WTC11 (cell line): ENCODE measurements around the gene MYCBP2. TPM values are rescaled to one million over a fixed set of nuclear protein-coding genes. Genes with fewer than 3 reads are reported as not detected.

Experiments
- EMX1 ChIP-seq: fragments of 250-450 bp; sonication (Bioruptor Pico); IDR thresholded peaks from 2 replicates; pipeline ENCODE4 v1.8.0; 2021; ENCODE audit warnings: mild to moderate bottlenecking
- FOXK1 ChIP-seq: sonication (generic); formaldehyde crosslinking; IDR thresholded peaks from 2 replicates; pipeline ENCODE4 v1.8.0; 2022; ENCODE audit warnings: mild to moderate bottlenecking, moderate library complexity, missing genetic modification reagents
- FOXP1 ChIP-seq: sonication (generic); formaldehyde crosslinking; IDR thresholded peaks from 2 replicates; pipeline ENCODE4 v1.8.0; 2022; ENCODE audit warnings: missing genetic modification reagents, mild to moderate bottlenecking, moderate library complexity, borderline replicate concordance
- GABPB1 ChIP-seq: sonication (generic); formaldehyde crosslinking; IDR thresholded peaks from 2 replicates; pipeline ENCODE4 v1.8.1; 2023; ENCODE audit warnings: mild to moderate bottlenecking, missing genetic modification reagents
- KAT7 ChIP-seq: sonication (generic); formaldehyde crosslinking; IDR thresholded peaks from 2 replicates; pipeline ENCODE4 v1.8.1; 2023; ENCODE audit warnings: missing genetic modification reagents, mild to moderate bottlenecking, borderline replicate concordance
- MXD4 ChIP-seq: fragments of 250-450 bp; sonication (Bioruptor Pico); IDR thresholded peaks from 2 replicates; pipeline ENCODE4 v1.8.0; 2021; ENCODE audit warnings: mild to moderate bottlenecking, moderate library complexity, borderline replicate concordance
- RELA ChIP-seq: sonication (generic); formaldehyde crosslinking; IDR thresholded peaks from 2 replicates; pipeline ENCODE4 v1.8.1; 2022; ENCODE audit warnings: missing genetic modification reagents, mild to moderate bottlenecking, borderline replicate concordance
- SOX15 ChIP-seq: fragments of 250-450 bp; sonication (Bioruptor Pico); IDR thresholded peaks from 2 replicates; pipeline ENCODE4 v1.9.0; 2021; ENCODE audit warnings: mild to moderate bottlenecking
- SP1 ChIP-seq: sonication (generic); formaldehyde crosslinking; conservative IDR thresholded peaks from 2 replicates; pipeline ENCODE4 v1.8.1; 2022; ENCODE audit warnings: missing genetic modification reagents
- TCF7 ChIP-seq: sonication (generic); formaldehyde crosslinking; IDR thresholded peaks from 2 replicates; pipeline ENCODE4 v1.8.0; 2022; ENCODE audit warnings: mild to moderate bottlenecking, low read depth, missing genetic modification reagents, moderate library complexity
- TEAD4 ChIP-seq: sonication (generic); formaldehyde crosslinking; IDR thresholded peaks from 2 replicates; pipeline ENCODE4 v1.8.0; 2022; ENCODE audit warnings: mild to moderate bottlenecking, missing genetic modification reagents
- ZNF121 ChIP-seq: sonication (generic); formaldehyde crosslinking; IDR thresholded peaks from 2 replicates; pipeline ENCODE4 v1.8.0; 2023; ENCODE audit warnings: missing genetic modification reagents
- ZNF232 ChIP-seq: sonication (generic); formaldehyde crosslinking; IDR thresholded peaks from 2 replicates; pipeline ENCODE4 v1.8.0; 2022; ENCODE audit warnings: mild to moderate bottlenecking, missing genetic modification reagents
- ZNF396 ChIP-seq: fragments of 250-450 bp; sonication (Bioruptor Pico); IDR thresholded peaks from 2 replicates; pipeline ENCODE4 v1.8.0; 2021; ENCODE audit warnings: mild to moderate bottlenecking, moderate library complexity, borderline replicate concordance
- ZNF671 ChIP-seq: fragments of 250-450 bp; sonication (Bioruptor Pico); IDR thresholded peaks from 2 replicates; pipeline ENCODE4 v1.8.0; 2021; ENCODE audit warnings: mild to moderate bottlenecking
- total RNA-seq: library from RNA; stranded (reverse); gene quantifications from 3 replicates; pipeline ENCODE4 v1.2.3, GENCODE V29; 2021
- TF ChIP-seq, protein P1 (sequence below): fragments of 250-450 bp; sonication (Bioruptor Pico); IDR thresholded peaks from 2 replicates; pipeline ENCODE4 v1.9.0; 2021; ENCODE audit warnings: mild to moderate bottlenecking, borderline replicate concordance
- TF ChIP-seq, protein P2 (sequence below): sonication (generic); formaldehyde crosslinking; IDR thresholded peaks from 2 replicates; pipeline ENCODE4 v1.8.0; 2022; ENCODE audit warnings: mild to moderate bottlenecking, missing genetic modification reagents
- TF ChIP-seq, protein P3 (sequence below): fragments of 250-450 bp; sonication (Bioruptor Pico); conservative IDR thresholded peaks from 2 replicates; pipeline ENCODE4 v1.9.0; 2021; ENCODE audit warnings: mild to moderate bottlenecking
- TF ChIP-seq, protein P4 (sequence below): sonication (generic); formaldehyde crosslinking; IDR thresholded peaks from 2 replicates; pipeline ENCODE4 v1.8.0; 2022; ENCODE audit warnings: missing genetic modification reagents
- TF ChIP-seq, protein P5 (sequence below): sonication (generic); formaldehyde crosslinking; conservative IDR thresholded peaks from 2 replicates; pipeline ENCODE4 v1.8.1; 2022; ENCODE audit warnings: mild to moderate bottlenecking, missing genetic modification reagents
- TF ChIP-seq, protein P6 (sequence below): sonication (generic); formaldehyde crosslinking; IDR thresholded peaks from 2 replicates; pipeline ENCODE4 v1.8.1; 2022; ENCODE audit warnings: low read depth, missing genetic modification reagents, borderline replicate concordance
- TF ChIP-seq, protein P7 (sequence below): sonication (generic); formaldehyde crosslinking; IDR thresholded peaks from 2 replicates; pipeline ENCODE4 v1.8.0; 2022; ENCODE audit warnings: mild to moderate bottlenecking, missing genetic modification reagents
- TF ChIP-seq, protein P8 (sequence below): sonication (generic); formaldehyde crosslinking; IDR thresholded peaks from 2 replicates; pipeline ENCODE4 v1.8.1; 2022; ENCODE audit warnings: mild to moderate bottlenecking, moderate library complexity, missing genetic modification reagents

Gene MYCBP2
- total RNA-seq, 1 experiment from 2014 or later: 54.3 TPM

DNA sequence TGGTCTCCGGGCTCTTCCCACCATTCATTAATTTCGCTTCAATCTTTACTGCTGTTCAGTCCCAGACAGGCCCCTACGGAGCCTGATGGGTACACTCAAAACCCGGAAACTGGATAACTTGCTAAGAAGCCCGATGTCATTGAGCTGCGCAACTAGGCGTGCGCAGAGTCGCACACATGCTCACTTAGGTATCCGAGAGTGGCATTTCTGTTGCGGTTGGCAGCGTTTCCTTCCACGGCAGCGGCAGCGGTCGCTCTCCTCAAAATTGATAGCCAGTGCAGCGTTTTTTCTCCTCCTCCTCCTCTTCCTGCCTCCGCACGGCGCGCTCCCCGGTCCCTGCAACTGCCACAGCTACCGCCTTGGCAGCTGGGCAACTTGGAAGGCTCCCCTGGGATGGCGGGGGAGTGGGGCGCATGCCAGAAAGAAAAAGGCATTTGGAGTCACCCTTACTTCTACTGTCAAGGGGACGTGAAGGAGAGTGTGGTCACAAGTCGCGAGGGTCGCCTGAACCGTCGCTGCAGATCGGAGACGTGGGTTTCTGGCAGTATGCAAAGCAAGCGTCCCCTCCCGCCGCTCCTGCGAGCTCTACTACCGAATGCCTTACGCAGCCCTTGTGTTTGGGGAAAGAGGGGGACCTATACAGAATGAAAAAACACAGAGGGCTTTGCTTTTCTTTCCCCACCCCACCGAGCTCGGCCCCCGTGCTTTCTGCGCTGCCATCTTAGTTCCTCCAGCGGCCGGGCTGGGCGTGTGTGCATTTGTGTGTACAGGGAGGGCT, 2.4 kb upstream of the MYCBP2 start (continued):
- TF ChIP-seq ZNF232 (0 out of 2 replicates have a peak, but pooled peaks have one; percentile 58), TEAD4 (CRISPR knock-in tag) (no peak; the same call in 1 of the 2 replicates), MXD4 (CRISPR knock-in tag) (no peak), GABPB1 (CRISPR knock-in tag) (no peak), RELA (no peak), ZNF671 (no peak), SOX15 (CRISPR knock-in tag) (no peak), FOXP1 (CRISPR knock-in tag) (no peak), KAT7 (CRISPR knock-in tag) (0 out of 2 replicates have a peak, but pooled peaks have one; percentile 30), ZNF396 (CRISPR knock-in tag) (no peak), ZNF121 (CRISPR knock-in tag) (no peak), EMX1 (no peak), SP1 (CRISPR knock-in tag) (peak; percentile 53), FOXK1 (peak; percentile 72), TCF7 (CRISPR knock-in tag) (no peak)
- TF ChIP-seq, protein P1, sequence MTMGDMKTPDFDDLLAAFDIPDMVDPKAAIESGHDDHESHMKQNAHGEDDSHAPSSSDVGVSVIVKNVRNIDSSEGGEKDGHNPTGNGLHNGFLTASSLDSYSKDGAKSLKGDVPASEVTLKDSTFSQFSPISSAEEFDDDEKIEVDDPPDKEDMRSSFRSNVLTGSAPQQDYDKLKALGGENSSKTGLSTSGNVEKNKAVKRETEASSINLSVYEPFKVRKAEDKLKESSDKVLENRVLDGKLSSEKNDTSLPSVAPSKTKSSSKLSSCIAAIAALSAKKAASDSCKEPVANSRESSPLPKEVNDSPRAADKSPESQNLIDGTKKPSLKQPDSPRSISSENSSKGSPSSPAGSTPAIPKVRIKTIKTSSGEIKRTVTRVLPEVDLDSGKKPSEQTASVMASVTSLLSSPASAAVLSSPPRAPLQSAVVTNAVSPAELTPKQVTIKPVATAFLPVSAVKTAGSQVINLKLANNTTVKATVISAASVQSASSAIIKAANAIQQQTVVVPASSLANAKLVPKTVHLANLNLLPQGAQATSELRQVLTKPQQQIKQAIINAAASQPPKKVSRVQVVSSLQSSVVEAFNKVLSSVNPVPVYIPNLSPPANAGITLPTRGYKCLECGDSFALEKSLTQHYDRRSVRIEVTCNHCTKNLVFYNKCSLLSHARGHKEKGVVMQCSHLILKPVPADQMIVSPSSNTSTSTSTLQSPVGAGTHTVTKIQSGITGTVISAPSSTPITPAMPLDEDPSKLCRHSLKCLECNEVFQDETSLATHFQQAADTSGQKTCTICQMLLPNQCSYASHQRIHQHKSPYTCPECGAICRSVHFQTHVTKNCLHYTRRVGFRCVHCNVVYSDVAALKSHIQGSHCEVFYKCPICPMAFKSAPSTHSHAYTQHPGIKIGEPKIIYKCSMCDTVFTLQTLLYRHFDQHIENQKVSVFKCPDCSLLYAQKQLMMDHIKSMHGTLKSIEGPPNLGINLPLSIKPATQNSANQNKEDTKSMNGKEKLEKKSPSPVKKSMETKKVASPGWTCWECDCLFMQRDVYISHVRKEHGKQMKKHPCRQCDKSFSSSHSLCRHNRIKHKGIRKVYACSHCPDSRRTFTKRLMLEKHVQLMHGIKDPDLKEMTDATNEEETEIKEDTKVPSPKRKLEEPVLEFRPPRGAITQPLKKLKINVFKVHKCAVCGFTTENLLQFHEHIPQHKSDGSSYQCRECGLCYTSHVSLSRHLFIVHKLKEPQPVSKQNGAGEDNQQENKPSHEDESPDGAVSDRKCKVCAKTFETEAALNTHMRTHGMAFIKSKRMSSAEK (CRISPR knock-in tag): no peak
- TF ChIP-seq, protein P2, sequence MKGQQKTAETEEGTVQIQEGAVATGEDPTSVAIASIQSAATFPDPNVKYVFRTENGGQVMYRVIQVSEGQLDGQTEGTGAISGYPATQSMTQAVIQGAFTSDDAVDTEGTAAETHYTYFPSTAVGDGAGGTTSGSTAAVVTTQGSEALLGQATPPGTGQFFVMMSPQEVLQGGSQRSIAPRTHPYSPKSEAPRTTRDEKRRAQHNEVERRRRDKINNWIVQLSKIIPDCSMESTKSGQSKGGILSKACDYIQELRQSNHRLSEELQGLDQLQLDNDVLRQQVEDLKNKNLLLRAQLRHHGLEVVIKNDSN: no peak
- TF ChIP-seq, protein P3, sequence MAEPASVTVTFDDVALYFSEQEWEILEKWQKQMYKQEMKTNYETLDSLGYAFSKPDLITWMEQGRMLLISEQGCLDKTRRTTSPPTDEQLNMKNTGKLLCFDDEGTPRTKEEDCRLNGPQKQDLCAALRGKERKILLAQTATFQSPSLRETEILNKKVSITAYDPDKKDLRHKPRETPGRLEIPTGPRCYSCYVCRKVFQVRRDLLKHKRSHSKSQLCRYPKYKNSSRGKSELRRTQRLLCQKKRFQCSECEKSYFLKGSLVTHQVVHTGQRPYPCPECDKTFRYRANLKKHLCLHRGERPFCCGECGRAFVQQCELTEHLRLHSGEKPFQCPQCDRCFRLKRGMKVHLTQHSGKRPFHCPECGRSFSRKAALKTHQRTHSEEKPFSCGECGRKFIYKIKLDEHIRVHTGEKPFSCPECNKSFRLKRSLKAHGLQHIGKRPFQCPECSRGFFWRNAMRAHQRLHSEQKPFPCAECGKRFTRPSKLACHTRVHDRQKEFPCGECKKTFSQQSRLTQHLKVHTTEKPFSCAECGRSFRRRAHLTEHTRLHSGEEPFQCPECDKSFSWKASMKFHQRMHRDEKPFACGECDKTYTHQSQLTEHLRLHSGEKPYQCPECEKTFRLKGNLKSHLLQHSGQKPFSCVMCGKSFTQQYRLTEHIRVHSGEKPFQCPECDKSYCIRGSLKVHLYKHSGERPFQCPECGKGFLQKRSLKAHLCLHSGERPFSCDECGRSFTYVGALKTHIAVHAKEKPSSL: no peak
- TF ChIP-seq, protein P4, sequence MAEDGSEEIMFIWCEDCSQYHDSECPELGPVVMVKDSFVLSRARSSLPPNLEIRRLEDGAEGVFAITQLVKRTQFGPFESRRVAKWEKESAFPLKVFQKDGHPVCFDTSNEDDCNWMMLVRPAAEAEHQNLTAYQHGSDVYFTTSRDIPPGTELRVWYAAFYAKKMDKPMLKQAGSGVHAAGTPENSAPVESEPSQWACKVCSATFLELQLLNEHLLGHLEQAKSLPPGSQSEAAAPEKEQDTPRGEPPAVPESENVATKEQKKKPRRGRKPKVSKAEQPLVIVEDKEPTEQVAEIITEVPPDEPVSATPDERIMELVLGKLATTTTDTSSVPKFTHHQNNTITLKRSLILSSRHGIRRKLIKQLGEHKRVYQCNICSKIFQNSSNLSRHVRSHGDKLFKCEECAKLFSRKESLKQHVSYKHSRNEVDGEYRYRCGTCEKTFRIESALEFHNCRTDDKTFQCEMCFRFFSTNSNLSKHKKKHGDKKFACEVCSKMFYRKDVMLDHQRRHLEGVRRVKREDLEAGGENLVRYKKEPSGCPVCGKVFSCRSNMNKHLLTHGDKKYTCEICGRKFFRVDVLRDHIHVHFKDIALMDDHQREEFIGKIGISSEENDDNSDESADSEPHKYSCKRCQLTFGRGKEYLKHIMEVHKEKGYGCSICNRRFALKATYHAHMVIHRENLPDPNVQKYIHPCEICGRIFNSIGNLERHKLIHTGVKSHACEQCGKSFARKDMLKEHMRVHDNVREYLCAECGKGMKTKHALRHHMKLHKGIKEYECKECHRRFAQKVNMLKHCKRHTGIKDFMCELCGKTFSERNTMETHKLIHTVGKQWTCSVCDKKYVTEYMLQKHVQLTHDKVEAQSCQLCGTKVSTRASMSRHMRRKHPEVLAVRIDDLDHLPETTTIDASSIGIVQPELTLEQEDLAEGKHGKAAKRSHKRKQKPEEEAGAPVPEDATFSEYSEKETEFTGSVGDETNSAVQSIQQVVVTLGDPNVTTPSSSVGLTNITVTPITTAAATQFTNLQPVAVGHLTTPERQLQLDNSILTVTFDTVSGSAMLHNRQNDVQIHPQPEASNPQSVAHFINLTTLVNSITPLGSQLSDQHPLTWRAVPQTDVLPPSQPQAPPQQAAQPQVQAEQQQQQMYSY (CRISPR knock-in tag): peak; percentile 98
- TF ChIP-seq, protein P5, sequence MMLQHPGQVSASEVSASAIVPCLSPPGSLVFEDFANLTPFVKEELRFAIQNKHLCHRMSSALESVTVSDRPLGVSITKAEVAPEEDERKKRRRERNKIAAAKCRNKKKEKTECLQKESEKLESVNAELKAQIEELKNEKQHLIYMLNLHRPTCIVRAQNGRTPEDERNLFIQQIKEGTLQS (CRISPR knock-in tag): no peak
- TF ChIP-seq, protein P6, sequence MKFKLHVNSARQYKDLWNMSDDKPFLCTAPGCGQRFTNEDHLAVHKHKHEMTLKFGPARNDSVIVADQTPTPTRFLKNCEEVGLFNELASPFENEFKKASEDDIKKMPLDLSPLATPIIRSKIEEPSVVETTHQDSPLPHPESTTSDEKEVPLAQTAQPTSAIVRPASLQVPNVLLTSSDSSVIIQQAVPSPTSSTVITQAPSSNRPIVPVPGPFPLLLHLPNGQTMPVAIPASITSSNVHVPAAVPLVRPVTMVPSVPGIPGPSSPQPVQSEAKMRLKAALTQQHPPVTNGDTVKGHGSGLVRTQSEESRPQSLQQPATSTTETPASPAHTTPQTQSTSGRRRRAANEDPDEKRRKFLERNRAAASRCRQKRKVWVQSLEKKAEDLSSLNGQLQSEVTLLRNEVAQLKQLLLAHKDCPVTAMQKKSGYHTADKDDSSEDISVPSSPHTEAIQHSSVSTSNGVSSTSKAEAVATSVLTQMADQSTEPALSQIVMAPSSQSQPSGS (CRISPR knock-in tag): no peak
- TF ChIP-seq, protein P7, sequence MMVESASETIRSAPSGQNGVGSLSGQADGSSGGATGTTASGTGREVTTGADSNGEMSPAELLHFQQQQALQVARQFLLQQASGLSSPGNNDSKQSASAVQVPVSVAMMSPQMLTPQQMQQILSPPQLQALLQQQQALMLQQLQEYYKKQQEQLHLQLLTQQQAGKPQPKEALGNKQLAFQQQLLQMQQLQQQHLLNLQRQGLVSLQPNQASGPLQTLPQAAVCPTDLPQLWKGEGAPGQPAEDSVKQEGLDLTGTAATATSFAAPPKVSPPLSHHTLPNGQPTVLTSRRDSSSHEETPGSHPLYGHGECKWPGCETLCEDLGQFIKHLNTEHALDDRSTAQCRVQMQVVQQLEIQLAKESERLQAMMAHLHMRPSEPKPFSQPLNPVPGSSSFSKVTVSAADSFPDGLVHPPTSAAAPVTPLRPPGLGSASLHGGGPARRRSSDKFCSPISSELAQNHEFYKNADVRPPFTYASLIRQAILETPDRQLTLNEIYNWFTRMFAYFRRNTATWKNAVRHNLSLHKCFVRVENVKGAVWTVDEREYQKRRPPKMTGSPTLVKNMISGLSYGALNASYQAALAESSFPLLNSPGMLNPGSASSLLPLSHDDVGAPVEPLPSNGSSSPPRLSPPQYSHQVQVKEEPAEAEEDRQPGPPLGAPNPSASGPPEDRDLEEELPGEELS (CRISPR knock-in tag): no peak
- TF ChIP-seq, protein P8, sequence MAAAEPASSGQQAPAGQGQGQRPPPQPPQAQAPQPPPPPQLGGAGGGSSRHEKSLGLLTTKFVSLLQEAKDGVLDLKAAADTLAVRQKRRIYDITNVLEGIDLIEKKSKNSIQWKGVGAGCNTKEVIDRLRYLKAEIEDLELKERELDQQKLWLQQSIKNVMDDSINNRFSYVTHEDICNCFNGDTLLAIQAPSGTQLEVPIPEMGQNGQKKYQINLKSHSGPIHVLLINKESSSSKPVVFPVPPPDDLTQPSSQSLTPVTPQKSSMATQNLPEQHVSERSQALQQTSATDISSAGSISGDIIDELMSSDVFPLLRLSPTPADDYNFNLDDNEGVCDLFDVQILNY (CRISPR knock-in tag): no peak
